Transverse colon (tissue), 4 donors: ENCODE data around the gene GPRIN3.

Experiments used
- CTCF ChIP-seq, 5 experiments: fragments of 200-600 bp in 3 of 5; fragments of 450-650 bp in 2 of 5; sonication (generic) in 3 of 5; IDR thresholded peaks; 1 replicate in 2 of 5; 2 replicates in 3 of 5; pipeline ENCODE4 v1.5.1; 2016 to 2017; ENCODE audit warnings: antibody characterized with exemption in 5 of 5, inconsistent platforms in 3 of 5, mild to moderate bottlenecking in 2 of 5, moderate library complexity in 1 of 5
- EP300 ChIP-seq: sonication (generic); formaldehyde crosslinking; IDR thresholded peaks from one replicate; pipeline ENCODE4 v1.6.1; 2017; ENCODE audit warnings: antibody characterized with exemption, low read depth
- POLR2A ChIP-seq: fragments of 450-650 bp; IDR thresholded peaks from one replicate; pipeline ENCODE4 v1.6.1; 2016; ENCODE audit warnings: antibody characterized with exemption, mild to moderate bottlenecking, moderate library complexity
- POLR2AphosphoS5 ChIP-seq, 3 donors: sonication (generic); formaldehyde crosslinking; IDR thresholded peaks; one replicate each; pipeline ENCODE4 v1.6.1; 2016; ENCODE audit warnings: antibody characterized with exemption in 3 of 3

DNA sequence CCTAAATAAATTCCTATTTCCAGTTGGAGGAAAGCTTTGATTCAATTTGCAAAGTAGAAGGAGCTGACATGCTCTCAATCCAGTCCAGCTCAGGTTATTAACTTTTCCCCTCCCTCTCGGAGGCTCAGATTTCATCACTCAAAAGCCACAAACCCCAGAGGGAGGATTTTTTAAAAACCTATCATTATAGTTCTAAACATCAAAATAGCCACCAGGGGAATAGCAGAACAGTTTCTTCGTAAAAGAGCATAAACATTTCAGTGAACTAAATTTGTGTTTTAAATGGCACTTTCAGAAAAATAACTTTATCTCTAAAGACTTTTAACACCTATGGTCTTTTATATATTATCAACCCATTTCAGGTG lies 8.8 kb downstream of the GPRIN3 start:
- TF ChIP-seq POLR2AphosphoS5 (IDR thresholded peaks at IDR 0.05) (no peak), CTCF (IDR thresholded peaks at IDR 0.05) (peak in 2 of 5 experiments; percentile 32 to 38), POLR2A (no peak), EP300 (no peak)
